H9 (cell line): ENCODE results near the gene GAREM1. TPM values are rescaled to one million over a fixed set of nuclear protein-coding genes. Genes with fewer than 3 reads are reported as not detected.

Source experiments
- DNase-seq: peaks from one replicate; pipeline ENCODE4 v3.0.0-alpha.2; 2017
- H2AFZ ChIP-seq: one replicate; pipeline ENCODE4 v1.6.1; 2013; ENCODE audit warnings: mild to moderate bottlenecking, low read length, control low read depth, moderate library complexity
- H2AK5ac ChIP-seq: 2 replicates; pipeline ENCODE4 v1.6.1; 2013; ENCODE audit warnings: low read length, control low read depth, mixed read lengths; ENCODE audit not compliant: insufficient read length
- H2BK120ac ChIP-seq: one replicate; pipeline ENCODE4 v1.6.1; 2013; ENCODE audit warnings: low read depth, mild to moderate bottlenecking, low read length, control low read depth, inconsistent platforms; ENCODE audit not compliant: poor library complexity, severe bottlenecking
- H2BK12ac ChIP-seq: 2 replicates; pipeline ENCODE4 v1.6.1; 2013; ENCODE audit warnings: low read length, control low read depth, mixed read lengths, low read depth; ENCODE audit not compliant: insufficient read length
- H2BK15ac ChIP-seq: 2 replicates; pipeline ENCODE4 v1.6.1; 2013; ENCODE audit warnings: low read depth, low read length, control low read depth
- H2BK20ac ChIP-seq: one replicate; pipeline ENCODE4 v1.6.1; 2013; ENCODE audit warnings: low read depth, mild to moderate bottlenecking, low read length, control low read depth, inconsistent platforms; ENCODE audit not compliant: poor library complexity, severe bottlenecking
- H2BK5ac ChIP-seq: 2 replicates; pipeline ENCODE4 v1.6.1; 2013; ENCODE audit warnings: low read length, control low read depth, mixed read lengths; ENCODE audit not compliant: insufficient read length
- H3K14ac ChIP-seq: 2 replicates; pipeline ENCODE4 v1.6.1; 2013; ENCODE audit warnings: low read length, control low read depth; ENCODE audit not compliant: insufficient read depth
- H3K18ac ChIP-seq: 2 replicates; pipeline ENCODE4 v1.6.1; 2013; ENCODE audit warnings: low read depth, mild to moderate bottlenecking, mixed read lengths, low read length, control low read depth; ENCODE audit not compliant: insufficient read length
- H3K23ac ChIP-seq: 2 replicates; pipeline ENCODE4 v1.6.1; 2013; ENCODE audit warnings: low read length, control low read depth, mixed read lengths, low read depth; ENCODE audit not compliant: insufficient read length
- H3K23me2 ChIP-seq: 2 replicates; pipeline ENCODE4 v1.6.1; 2013; ENCODE audit warnings: low read depth, mild to moderate bottlenecking, mixed read lengths, low read length, control low read depth; ENCODE audit not compliant: insufficient read length, poor library complexity, severe bottlenecking
- H3K27ac ChIP-seq: 2 replicates; pipeline ENCODE4 v1.5.1; 2013; ENCODE audit warnings: low read length, control low read depth, mixed read lengths, low read depth; ENCODE audit not compliant: insufficient read length
- H3K27me3 ChIP-seq: 2 replicates; pipeline ENCODE4 v1.6.1; 2013; ENCODE audit warnings: low read length, control low read depth, inconsistent platforms; ENCODE audit not compliant: insufficient read depth
- H3K4ac ChIP-seq: 2 replicates; pipeline ENCODE4 v1.6.1; 2013; ENCODE audit warnings: low read depth, mild to moderate bottlenecking, control low read depth, inconsistent platforms, low read length, moderate library complexity
- H3K4me1 ChIP-seq: 2 replicates; pipeline ENCODE4 v1.6.1; 2013; ENCODE audit warnings: low read length, control low read depth, inconsistent platforms; ENCODE audit not compliant: insufficient read depth
- H3K4me2 ChIP-seq: 2 replicates; pipeline ENCODE4 v1.6.1; 2013; ENCODE audit warnings: low read length, control low read depth, mixed read lengths; ENCODE audit not compliant: insufficient read length, insufficient read depth
- H3K56ac ChIP-seq: 2 replicates; pipeline ENCODE4 v1.6.1; 2013; ENCODE audit warnings: low read depth, mild to moderate bottlenecking, mixed read lengths, low read length, control low read depth; ENCODE audit not compliant: insufficient read length
- H3K79me1 ChIP-seq: 2 replicates; pipeline ENCODE4 v1.6.1; 2013; ENCODE audit warnings: low read depth, mild to moderate bottlenecking, moderate library complexity, low read length, control low read depth, inconsistent platforms; ENCODE audit not compliant: insufficient read depth, poor library complexity, severe bottlenecking
- H3K79me2 ChIP-seq: 2 replicates; pipeline ENCODE4 v1.6.1; 2013; ENCODE audit warnings: low read length, control low read depth, inconsistent platforms; ENCODE audit not compliant: insufficient read depth
- H3K9ac ChIP-seq: 2 replicates; pipeline ENCODE4 v1.6.1; 2013; ENCODE audit warnings: low read length, control low read depth, mixed read lengths; ENCODE audit not compliant: insufficient read length; ENCODE audit errors: extremely low read depth
- H3K9me3 ChIP-seq: one replicate; pipeline ENCODE4 v1.6.1; 2013; ENCODE audit warnings: low read depth, low read length, inconsistent platforms; ENCODE audit not compliant: control insufficient read depth
- H3T11ph ChIP-seq: one replicate; pipeline ENCODE4 v1.6.1; 2013; ENCODE audit warnings: mild to moderate bottlenecking, low read length, control low read depth, inconsistent platforms
- H4K20me1 ChIP-seq: one replicate; pipeline ENCODE4 v1.6.1; 2013; ENCODE audit not compliant: control insufficient read depth, insufficient read length, insufficient read depth
- H4K5ac ChIP-seq: 2 replicates; pipeline ENCODE4 v1.6.1; 2013; ENCODE audit warnings: low read depth, mild to moderate bottlenecking, mixed read lengths, low read length, control low read depth; ENCODE audit not compliant: insufficient read length
- H4K8ac ChIP-seq: replicated peaks from 2 replicates; pipeline ENCODE4 v1.6.1; 2013; ENCODE audit warnings: low read length, control low read depth, mixed read lengths, low read depth; ENCODE audit not compliant: insufficient read length
- H4K91ac ChIP-seq: 2 replicates; pipeline ENCODE4 v1.6.1; 2013; ENCODE audit warnings: low read depth, mild to moderate bottlenecking, moderate library complexity, mixed read lengths, low read length, control low read depth; ENCODE audit not compliant: insufficient read length
- H3K27ac Mint-ChIP-seq, 3 experiments: 2 replicates in 2 of 3; 3 replicates in 1 of 3; pipeline ENCODE4 v1.8.0; 2020 to 2021; ENCODE audit warnings: mixed read lengths in 3 of 3, mild to moderate bottlenecking in 1 of 3, moderate library complexity in 1 of 3
- H3K27me3 Mint-ChIP-seq: 2 replicates; pipeline ENCODE4 v1.8.0; 2021; ENCODE audit warnings: low read depth, mild to moderate bottlenecking, moderate library complexity, mixed read lengths
- H3K36me3 Mint-ChIP-seq, 3 experiments: 2 replicates in 2 of 3; 3 replicates in 1 of 3; pipeline ENCODE4 v1.8.0; 2020 to 2021; ENCODE audit warnings: low read depth in 3 of 3, mixed read lengths in 3 of 3; ENCODE audit not compliant: insufficient read depth in 1 of 3
- H3K4me1 Mint-ChIP-seq, 2 experiments: 2 replicates each; pipeline ENCODE4 v1.8.0; 2020; ENCODE audit warnings: mixed read lengths in 2 of 2
- H3K4me3 Mint-ChIP-seq, 2 experiments: 2 replicates in 1 of 2; 3 replicates in 1 of 2; pipeline ENCODE4 v1.8.0; 2020 to 2021; ENCODE audit warnings: mild to moderate bottlenecking in 2 of 2, mixed read lengths in 2 of 2, moderate library complexity in 1 of 2
- H3K9me3 Mint-ChIP-seq, 2 experiments: 2 replicates in 1 of 2; 3 replicates in 1 of 2; pipeline ENCODE4 v1.8.0; 2020; ENCODE audit warnings: mild to moderate bottlenecking in 2 of 2, mixed read lengths in 2 of 2, moderate library complexity in 1 of 2
- CTCF ChIP-seq: fragments of 200-600 bp; sonication (generic); conservative IDR thresholded peaks from 3 replicates; pipeline ENCODE4 v1.8.0; 2021; ENCODE audit warnings: antibody characterized with exemption, mild to moderate bottlenecking
- WGBS: extraction: QIAGEN DNeasy Blood & Tissue Kit; methylation state at CpG from one replicate; pipeline ENCODE4 v1.1.7; 2013; ENCODE audit warnings: missing lambda C conversion rate, low lambda C conversion rate, mixed read lengths; ENCODE audit not compliant: insufficient read length; ENCODE audit errors: extremely low coverage; 5-methylcytosine and 5-hydroxymethylcytosine counted together
- total RNA-seq: library from RNA; stranded (reverse); gene quantifications from 2 replicates; pipeline ENCODE4 v1.2.1, GENCODE V29; 2021

Gene GAREM1
- total RNA-seq, 1 experiment from 2014 or later, result 4.4 TPM

GRCh38 chr18:32276906-32277305 is 193.8 kb downstream of the GAREM1 start:
- H4K8ac ChIP-seq, result no peak overlapping the region
- H4K91ac ChIP-seq, result no peak overlapping the region
- H3K27ac ChIP-seq, result no peak overlapping the region
- no peak overlapping the region for H3T11ph ChIP-seq
- TF ChIP-seq CTCF, result no peak
- Mint-ChIP-seq H3K27me3 (no peaks in the 10 kb centered on the region), H3K9me3 (peaks cover 2 to 7% of the 10 kb centered on the region in 2 experiments; a peak in 3 of 5 replicates), H3K27ac (no peak overlapping the region), H3K4me1 (peaks cover 15 to 23% of the 10 kb centered on the region in 2 experiments; a peak in 3 of 4 replicates), H3K36me3 (peaks cover 0 to 9% (median 2%) of the 10 kb centered on the region in 3 experiments; a peak in 5 of 7 replicates), H3K4me3 (no peak overlapping the region)
- no peaks in the 10 kb centered on the region for H3K79me1 ChIP-seq
- H3K23me2 ChIP-seq, result no peaks in the 10 kb centered on the region
- H2BK20ac ChIP-seq, result no peak overlapping the region
- H4K5ac ChIP-seq, result no peak overlapping the region
- no peaks in the 10 kb centered on the region for H3K9me3 ChIP-seq
- no peak overlapping the region for H3K56ac ChIP-seq
- H2AFZ ChIP-seq, result no peak overlapping the region
- H3K4me1 ChIP-seq, result no peaks in the 10 kb centered on the region; the same call in 1 of the 2 replicates
- no peak overlapping the region for H2BK15ac ChIP-seq
- no peak overlapping the region for H2BK5ac ChIP-seq
- H3K14ac ChIP-seq, result no peak overlapping the region
- no peak overlapping the region for H2AK5ac ChIP-seq
- DNase-seq, result no peak
- no peak overlapping the region for H3K23ac ChIP-seq
- H3K4ac ChIP-seq, result no peak overlapping the region
- no CpG with 5 or more reads among the region's 4 CpGs for WGBS
- no peak overlapping the region for H3K9ac ChIP-seq
- H2BK12ac ChIP-seq, result no peak overlapping the region
- no peak overlapping the region for H3K4me2 ChIP-seq
- H2BK120ac ChIP-seq, result no peak overlapping the region
- H3K18ac ChIP-seq, result no peak overlapping the region
- no peaks in the 10 kb centered on the region for H3K79me2 ChIP-seq
- H4K20me1 ChIP-seq, result no peaks in the 10 kb centered on the region
- no peaks in the 10 kb centered on the region for H3K27me3 ChIP-seq
